GM12878 (cell line): ENCODE results near the gene BRME1. TPM values are rescaled to one million over a fixed set of nuclear protein-coding genes. Genes with fewer than 3 reads are reported as not detected.

Source experiments
- ATAC-seq: fragments of 200-7000 bp; cut with Tn5 transposase; 3 replicates; pipeline ENCODE4 v1.9.1; 2020; ENCODE audit warnings: mild to moderate bottlenecking, moderate library complexity
- BruUV-seq: library from RNA; stranded (reverse); fragments of 400-500 nt; replicated peaks from 2 replicates; lab custom pipeline; 2021; lab: Mats Ljungman, UMichigan
- CTCF ChIA-PET: fragments of 300-600 bp; sonication (Branson Sonifier 250); formaldehyde crosslinking; extraction: SDS; loops from one replicate; lab custom pipeline; 2021; ENCODE audit warnings: inconsistent platforms; lab: Yijun Ruan, JAX
- POLR2A ChIA-PET: fragments of 350-600 bp; formaldehyde crosslinking; extraction: SDS; loops from one replicate; lab custom pipeline; 2021; ENCODE audit warnings: inconsistent platforms; lab: Charles Lee
- RAD21 ChIA-PET: fragments of 300-600 bp; sonication (Branson Sonifier 250); formaldehyde crosslinking; loops from one replicate; lab custom pipeline; 2023; ENCODE audit warnings: antibody characterized with exemption; ENCODE audit not compliant: unreplicated experiment; lab: Charles Lee
- SMC1A ChIA-PET: fragments of 300-600 bp; sonication (Branson Sonifier 250); formaldehyde crosslinking; loops from one replicate; lab custom pipeline; 2023; ENCODE audit not compliant: unreplicated experiment, uncharacterized antibody; lab: Charles Lee
- DNase-seq: peaks from one replicate; pipeline ENCODE4 v3.0.0-alpha.2; 2011; ENCODE audit warnings: low read depth, low spot score
- FAIRE-seq: peaks from 3 replicates; lab custom pipeline; 2011; peaks lifted over from hg19 to GRCh38; lab: Jason Lieb, UNC
- H2AFZ ChIP-seq: 2 replicates; pipeline ENCODE4 v1.6.0; 2011; ENCODE audit warnings: low read depth, low read length, control low read depth; ENCODE audit not compliant: control insufficient read depth
- H3K27ac ChIP-seq: 2 replicates; pipeline ENCODE4 v1.5.1; 2011; ENCODE audit warnings: control low read depth; ENCODE audit not compliant: control insufficient read depth, insufficient read depth
- H3K27me3 ChIP-seq, 2 experiments: replicated peaks in 1 of 2; 2 replicates each; pipeline versions ENCODE4 v1.6.0 to v1.6.1; 2011; ENCODE audit warnings: low read length in 1 of 2; ENCODE audit not compliant: control insufficient read depth in 2 of 2, insufficient read depth in 2 of 2
- H3K36me3 ChIP-seq, 2 experiments: 2 replicates each; pipeline ENCODE4 v1.5.1; 2011; ENCODE audit warnings: low read length in 1 of 2; ENCODE audit not compliant: control insufficient read depth in 2 of 2, insufficient read depth in 2 of 2
- H3K4me1 ChIP-seq: 2 replicates; pipeline ENCODE4 v1.6.1; 2011; ENCODE audit warnings: mild to moderate bottlenecking, low read length, moderate library complexity, mixed read lengths; ENCODE audit not compliant: control insufficient read depth, insufficient read depth
- H3K4me2 ChIP-seq: 2 replicates; pipeline ENCODE4 v1.6.0; 2011; ENCODE audit warnings: control low read depth; ENCODE audit not compliant: control insufficient read depth, insufficient read depth
- H3K4me3 ChIP-seq: fragments of 200-600 bp; sonication (generic); 2 replicates; pipeline ENCODE4 v1.5.1; 2016
- H3K79me2 ChIP-seq: 2 replicates; pipeline ENCODE4 v1.6.0; 2011; ENCODE audit warnings: low read length; ENCODE audit not compliant: control insufficient read depth, insufficient read depth
- H3K9ac ChIP-seq: 2 replicates; pipeline ENCODE4 v1.8.0; 2011; ENCODE audit warnings: low read length, control low read depth, mixed read lengths; ENCODE audit not compliant: control insufficient read depth, insufficient read depth
- H3K9me3 ChIP-seq: replicated peaks from 3 replicates; pipeline ENCODE4 v1.5.1; 2011; ENCODE audit warnings: mild to moderate bottlenecking, low read length; ENCODE audit not compliant: control insufficient read depth, insufficient read depth
- H4K20me1 ChIP-seq: 2 replicates; pipeline ENCODE4 v1.6.0; 2011; ENCODE audit not compliant: control insufficient read depth, insufficient read depth
- BCL3 ChIP-seq: IDR thresholded peaks from 2 replicates; pipeline ENCODE4 v1.6.1; 2011; ENCODE audit warnings: borderline replicate concordance, low read depth, mild to moderate bottlenecking, moderate library complexity, low read length; ENCODE audit not compliant: insufficient read depth, poor library complexity, severe bottlenecking
- IRF5 ChIP-seq: fragments of 450-650 bp; IDR thresholded peaks from 2 replicates; pipeline ENCODE4 v1.6.1; 2017; ENCODE audit warnings: borderline replicate concordance
- LARP7 ChIP-seq: fragments of 450-650 bp; IDR thresholded peaks from 2 replicates; pipeline ENCODE4 v1.6.1; 2017; ENCODE audit warnings: mild to moderate bottlenecking
- SMARCA5 ChIP-seq: fragments of 450-650 bp; IDR thresholded peaks from 2 replicates; pipeline ENCODE4 v1.6.1; 2017; ENCODE audit warnings: mild to moderate bottlenecking
- YY1 ChIP-seq: IDR thresholded peaks from 2 replicates; pipeline ENCODE4 v1.6.1; 2011; ENCODE audit warnings: low read depth, mild to moderate bottlenecking, low read length
- ZBTB11 ChIP-seq: fragments of 450-650 bp; formaldehyde crosslinking; IDR thresholded peaks from 2 replicates; pipeline ENCODE4 v1.5.0; 2022; ENCODE audit warnings: mild to moderate bottlenecking, missing genetic modification characterization
- ZNF622 ChIP-seq: fragments of 450-650 bp; IDR thresholded peaks from 2 replicates; pipeline ENCODE4 v1.6.1; 2017; ENCODE audit warnings: mild to moderate bottlenecking, inconsistent platforms
- WGBS: methylation state at CpG from one replicate; pipeline ENCODE4 v1.1.6; 2016; ENCODE audit warnings: low lambda C conversion rate; ENCODE audit not compliant: insufficient replicate concordance, insufficient coverage; ENCODE audit errors: missing lambda C conversion rate; 5-methylcytosine and 5-hydroxymethylcytosine counted together
- in situ Hi-C: fragments of 300-500 bp; cut with MboI; formaldehyde crosslinking; loops from 9 replicates; pipeline ENCODE4 v1.14.3; 2018; ENCODE audit warnings: mixed read lengths
- intact Hi-C: fragments of 100-400 bp; cut with micrococcal nuclease; formaldehyde crosslinking; loops from one replicate; pipeline ENCODE4 v1.14.2; 2022; ENCODE audit not compliant: unreplicated experiment
- polyA plus RNA-seq, 11 experiments: library from polyadenylated mRNA; depleted of rRNA in 4 of 11; unstranded in 6 of 11; stranded (reverse) in 5 of 11; fragments of >200 nt; fragmentation: Nextera tagmentation in 4 of 11; fragmentation: Illumina TruSeq in 1 of 11; extraction: Ambion mirVana in 4 of 11; extraction: Trizol in 1 of 11; gene quantifications; 1 replicate in 1 of 11; 2 replicates in 10 of 11; pipeline versions ENCODE4 v1.2.1 to v1.2.3, GENCODE V29; 2011 to 2016; ENCODE audit warnings: inconsistent platforms in 2 of 11, missing spikeins in 2 of 11, low read depth in 1 of 11
- total RNA-seq, 4 experiments: library from RNA; depleted of rRNA in 3 of 4; stranded (reverse); fragments of >200 nt in 3 of 4; fragmentation: Illumina TruSeq in 1 of 4; extraction: Trizol in 1 of 4; gene quantifications; 2 replicates each; pipeline versions ENCODE4 v1.2.1 to v1.2.3, GENCODE V29; 2013 to 2021

The BRME1 gene
- total and polyA plus RNA-seq, 10 of the 15 experiments (the other 5 are each of a cell fraction or from before 2014, with no cell fraction given) = 0.07 to 2.2 (median 1.1) TPM; not detected in 1

- Histone ChIP-seq H3K27me3 (no peaks in the 10 kb centered on the region), H3K9me3 (no peaks in the 10 kb centered on the region), H3K79me2 (peaks cover 5% of the 10 kb centered on the region), H3K27ac (peak overlapping the region; percentile 55), H3K36me3 (peaks cover 0 to 4% of the 10 kb centered on the region in 2 experiments; a peak in 1 of 4 replicates), H3K4me2 (peak overlapping the region; percentile 97), H3K4me1 (no peaks in the 10 kb centered on the region; the same call in 1 of the 2 replicates), H3K9ac (peak overlapping the region; percentile 71), H3K4me3 (peak overlapping the region; percentile 72), H4K20me1 (no peaks in the 10 kb centered on the region), H2AFZ (peak overlapping the region; percentile 80)
- WGBS = 6% methylated on average over 12 of the region's 13 CpGs
- no peak for FAIRE-seq
- intact Hi-C loops (no loop called here), in situ Hi-C loops (no loop called here)
- SMC1A ChIA-PET = interaction anchor here (0.5 to 1.0 kb wide), 4 partner anchors 10 to 136 kb away, joined by 3 to 4 read pairs (median 3); partner anchors contain the start of genes DCAF15 and IL27RA
- ATAC-seq = peak; percentile 57
- POLR2A ChIA-PET = interaction anchor here (0.6 to 1.4 kb wide), 4 partner anchors 100 to 1178 kb away, joined by 3 to 4 read pairs (median 3); partner anchors contain the start of gene RFX1
- no peak for DNase-seq
- CTCF ChIA-PET = interaction anchor here (0.6 to 1.3 kb wide), 5 partner anchors 15 to 574 kb away, joined by 3 to 8 read pairs (median 4); partner anchors contain the start of genes DCAF15, IL27RA and MISP3
- BruUV-seq = no TSS peak
- TF ChIP-seq IRF5 = no peak
- RAD21 ChIA-PET = interaction anchor here (0.9 to 1.2 kb wide), 2 partner anchors 125 to 172 kb away, joined by 5 to 9 read pairs; partner anchors contain the start of gene IL27RA
Measured at GRCh38 chr19:13906521-13906904, 596 bp upstream of the BRME1 start.

- Histone ChIP-seq H3K36me3 (no peaks in the 10 kb centered on the region), H4K20me1 (no peaks in the 10 kb centered on the region), H3K9ac (no peak overlapping the region), H3K79me2 (peaks cover 5% of the 10 kb centered on the region), H3K27ac (no peak overlapping the region), H3K4me2 (no peak overlapping the region), H3K9me3 (no peaks in the 10 kb centered on the region), H3K4me3 (no peak overlapping the region), H3K4me1 (no peaks in the 10 kb centered on the region; the same call in 1 of the 2 replicates), H3K27me3 (no peaks in the 10 kb centered on the region), H2AFZ (peak overlapping the region; percentile 3; the same call in 1 of the 2 replicates)
- CTCF ChIA-PET = interaction anchor here (0.7 to 3.8 kb wide), 21 partner anchors 8 to 216 kb away, joined by 3 to 21 read pairs (median 5); partner anchors contain the start of gene IL27RA
- SMC1A ChIA-PET = interaction anchor here (0.6 to 2.0 kb wide), 8 partner anchors 11 to 405 kb away, joined by 3 to 7 read pairs (median 4); partner anchors contain the start of genes IL27RA and MISP3
- DNase-seq (no peak), ATAC-seq (peak; percentile 42), FAIRE-seq (no peak)
- intact Hi-C loops (no loop called here), in situ Hi-C loops (no loop called here)
- POLR2A ChIA-PET = no interaction called here
- RAD21 ChIA-PET = interaction anchor here (0.5 to 2.7 kb wide), 7 partner anchors 105 to 168 kb away, joined by 3 to 9 read pairs (median 4); partner anchors contain the start of gene IL27RA
- no TSS peak for BruUV-seq
- WGBS = 67% methylated on average over 4 of the region's 4 CpGs
- no peak for TF ChIP-seq BCL3
- TF ChIP-seq SMARCA5 = 0 out of 2 replicates have a peak, but pooled peaks have one; percentile 43
- no peak for TF ChIP-seq ZNF622
- no peak for TF ChIP-seq ZBTB11 (CRISPR knock-in tag)
- TF ChIP-seq YY1 = 0 out of 2 replicates have a peak, but pooled peaks have one; percentile 20
- TF ChIP-seq LARP7 = no peak
Measured at GRCh38 chr19:13902993-13903555, 2.8 kb downstream of the BRME1 start.
